Measurements from ENCODE around the gene TRIM50. TPM values are rescaled to one million over a fixed set of nuclear protein-coding genes. Genes with fewer than 3 reads are reported as not detected.

TRIM50 gene
- total and polyA plus RNA-seq, 11 donors = 0.08 to 0.72 (median 0.31) TPM; not detected in 6

DNA sequence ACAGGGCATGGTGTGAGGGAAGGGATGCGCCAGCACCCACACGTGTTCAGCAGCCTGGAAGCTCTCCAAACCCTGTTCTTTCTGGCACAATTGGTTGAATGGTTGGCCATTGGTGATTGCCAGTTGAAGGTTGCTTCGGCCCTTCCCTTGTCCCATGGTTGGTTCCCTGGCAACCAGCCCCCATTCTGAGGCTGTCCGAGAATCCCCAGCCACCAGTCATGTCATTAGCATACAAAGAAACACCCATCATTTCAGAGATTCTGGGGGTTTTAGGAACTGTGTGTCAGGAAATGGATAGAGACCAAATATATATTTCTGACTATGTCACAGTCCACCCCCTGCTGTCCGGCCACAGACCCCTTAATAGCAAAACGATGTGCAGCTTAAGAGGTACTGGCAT lies 21.9 kb upstream of the TRIM50 start:
- H3K27ac ChIP-seq = no peak overlapping the region
- no peak for DNase-seq
- TF ChIP-seq POLR2A (IDR thresholded peaks at IDR 0.05) = no peak
- TF ChIP-seq, protein P1, sequence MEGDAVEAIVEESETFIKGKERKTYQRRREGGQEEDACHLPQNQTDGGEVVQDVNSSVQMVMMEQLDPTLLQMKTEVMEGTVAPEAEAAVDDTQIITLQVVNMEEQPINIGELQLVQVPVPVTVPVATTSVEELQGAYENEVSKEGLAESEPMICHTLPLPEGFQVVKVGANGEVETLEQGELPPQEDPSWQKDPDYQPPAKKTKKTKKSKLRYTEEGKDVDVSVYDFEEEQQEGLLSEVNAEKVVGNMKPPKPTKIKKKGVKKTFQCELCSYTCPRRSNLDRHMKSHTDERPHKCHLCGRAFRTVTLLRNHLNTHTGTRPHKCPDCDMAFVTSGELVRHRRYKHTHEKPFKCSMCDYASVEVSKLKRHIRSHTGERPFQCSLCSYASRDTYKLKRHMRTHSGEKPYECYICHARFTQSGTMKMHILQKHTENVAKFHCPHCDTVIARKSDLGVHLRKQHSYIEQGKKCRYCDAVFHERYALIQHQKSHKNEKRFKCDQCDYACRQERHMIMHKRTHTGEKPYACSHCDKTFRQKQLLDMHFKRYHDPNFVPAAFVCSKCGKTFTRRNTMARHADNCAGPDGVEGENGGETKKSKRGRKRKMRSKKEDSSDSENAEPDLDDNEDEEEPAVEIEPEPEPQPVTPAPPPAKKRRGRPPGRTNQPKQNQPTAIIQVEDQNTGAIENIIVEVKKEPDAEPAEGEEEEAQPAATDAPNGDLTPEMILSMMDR (IDR thresholded peaks at IDR 0.05) = no peak
- 89 to 93% (median 90%) methylated on average over 6 of the region's 6 CpGs for WGBS, 4 donors
- H3K9me3 ChIP-seq = peaks cover 0 to 8% (median 1%) of the 10 kb centered on the region in 12 donors
- H3K4me3 ChIP-seq = no peak overlapping the region
- no peaks in the 10 kb centered on the region for H3K36me3 ChIP-seq
- intact Hi-C loops (cut with DNase I) = loop anchor here in 3 of 10 donors (5.0 to 10.0 kb wide), 4 partner anchors 83 to 385 kb away; partner anchors contain the start of genes ABHD11 (in 1 of the 3) and FZD9 (in 1 of the 3)
- ATAC-seq = no peak
- H3K27me3 ChIP-seq = no peaks in the 10 kb centered on the region
- H3K4me1 ChIP-seq = peaks cover 0 to 4% (median 0%) of the 10 kb centered on the region in 12 donors

DNA sequence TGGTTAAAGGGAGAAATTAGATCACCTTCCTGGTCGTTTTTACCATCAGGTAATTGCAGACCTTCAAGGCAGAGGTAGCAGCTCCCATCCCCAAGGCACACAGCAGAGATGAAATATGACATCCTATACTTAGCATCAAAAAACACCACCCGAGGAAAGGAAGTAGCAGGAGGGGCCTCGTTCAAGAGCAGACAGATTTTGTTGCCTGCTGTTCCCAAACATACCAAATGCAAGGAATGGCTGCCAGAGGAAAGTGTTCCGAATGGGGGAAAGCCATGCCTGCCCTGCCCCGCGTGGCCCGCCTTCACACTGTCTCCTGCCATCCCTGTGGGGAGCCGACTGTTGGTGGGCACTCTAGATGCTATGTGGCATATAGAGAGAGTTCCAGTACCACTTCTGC lies 18.1 kb upstream of the TRIM50 start:
- 53 to 63% (median 60%) methylated on average over 8 of the region's 8 CpGs for WGBS, 4 donors
- Histone ChIP-seq H3K36me3 (no peaks in the 10 kb centered on the region), H3K9me3 (no peaks in the 10 kb centered on the region), H3K4me3 (no peak overlapping the region), H3K27me3 (peaks cover 0 to 13% (median 0%) of the 10 kb centered on the region in 9 donors), H3K4me1 (peaks cover 0 to 4% (median 0%) of the 10 kb centered on the region in 12 donors), H3K27ac (no peak overlapping the region)
- no peak for ATAC-seq
- TF ChIP-seq, protein P1 (IDR thresholded peaks at IDR 0.05) = no peak
- no peak for TF ChIP-seq POLR2A (IDR thresholded peaks at IDR 0.05)
- intact Hi-C loops (cut with DNase I) = loop anchor here in 2 of 10 donors (5.0 to 10.0 kb wide), 3 partner anchors 99 to 389 kb away; partner anchors contain the start of gene ABHD11 (in 1 of the 2)
- no peak for DNase-seq

DNA sequence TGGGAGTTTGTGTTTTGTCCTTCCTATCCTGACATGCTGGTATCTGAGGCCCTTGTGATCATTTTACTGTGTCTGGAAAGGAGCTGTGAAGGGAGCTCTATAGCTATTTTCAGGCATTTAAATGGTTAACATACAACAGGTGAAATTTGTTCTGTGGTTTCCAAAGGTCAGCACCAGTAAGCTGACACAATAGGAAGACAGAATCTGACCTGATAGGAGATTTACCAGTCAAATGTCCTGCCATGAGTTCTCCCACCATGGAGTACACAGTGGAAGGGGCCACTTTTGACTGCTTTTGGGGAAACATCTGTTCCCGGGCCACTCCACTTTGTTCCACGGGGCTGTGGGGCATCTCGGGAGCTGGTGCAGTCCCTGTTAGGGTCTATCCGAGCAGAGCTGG lies 17.7 kb upstream of the TRIM50 start:
- Histone ChIP-seq H3K27me3 (peaks cover 0 to 13% (median 0%) of the 10 kb centered on the region in 9 donors), H3K27ac (no peak overlapping the region), H3K4me1 (peaks cover 0 to 1% (median 0%) of the 10 kb centered on the region in 12 donors), H3K9me3 (no peaks in the 10 kb centered on the region), H3K4me3 (no peak overlapping the region), H3K36me3 (no peaks in the 10 kb centered on the region)
- WGBS, 4 donors = 67 to 76% (median 70%) methylated on average over 4 of the region's 4 CpGs
- no peak for ATAC-seq
- DNase-seq = no peak
- TF ChIP-seq, protein P1 (IDR thresholded peaks at IDR 0.05) = no peak
- TF ChIP-seq POLR2A (IDR thresholded peaks at IDR 0.05) = no peak
- intact Hi-C loops (cut with DNase I) = loop anchor here in 2 of 10 donors (5.0 to 10.0 kb wide), 3 partner anchors 99 to 389 kb away; partner anchors contain the start of gene ABHD11 (in 1 of the 2)

DNA sequence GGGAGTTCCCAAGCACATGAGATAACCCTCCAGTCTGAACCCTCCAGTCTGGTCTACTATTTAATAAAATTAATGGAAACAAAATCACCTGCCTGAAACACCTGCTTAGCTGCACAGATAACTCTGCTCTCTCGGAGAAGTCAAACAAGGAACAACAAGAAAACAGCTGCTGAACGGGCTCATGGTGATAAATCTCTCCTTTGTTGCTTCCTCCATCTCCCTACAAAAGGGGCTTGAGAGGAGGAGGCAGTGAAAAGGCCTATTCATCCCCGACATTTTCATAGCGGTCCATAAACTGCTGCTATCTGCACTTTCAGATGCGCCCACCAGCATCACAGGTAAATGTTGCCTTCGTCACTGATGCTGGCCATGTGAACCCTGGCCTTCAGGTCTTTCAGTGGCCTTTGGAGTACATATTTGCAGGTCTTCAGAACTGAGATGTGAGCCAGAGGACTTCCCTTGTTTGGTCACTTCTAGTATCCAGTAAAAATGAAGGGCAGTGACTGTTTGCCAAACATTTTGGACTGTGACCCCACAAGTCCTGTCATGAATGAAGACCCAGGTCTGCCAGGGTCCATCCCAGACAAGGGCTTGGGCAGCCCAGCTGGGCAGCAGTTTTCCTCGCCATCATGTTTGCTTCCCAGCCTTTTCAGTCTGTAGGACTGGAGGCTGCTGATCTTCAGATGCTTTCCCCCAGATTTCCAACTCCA lies 15.9 kb upstream of the TRIM50 start:
- Histone ChIP-seq H3K27ac (no peak overlapping the region), H3K4me1 (no peaks in the 10 kb centered on the region), H3K4me3 (no peak overlapping the region), H3K27me3 (peaks cover 0 to 13% (median 0%) of the 10 kb centered on the region in 9 donors), H3K9me3 (no peaks in the 10 kb centered on the region), H3K36me3 (no peaks in the 10 kb centered on the region)
- no peak for TF ChIP-seq POLR2A (IDR thresholded peaks at IDR 0.05)
- intact Hi-C loops (cut with DNase I) = loop anchor here in 7 of 10 donors (2.0 to 10.0 kb wide), 4 partner anchors 101 to 391 kb away; partner anchors contain the start of gene ABHD11 (in 1 of the 7)
- DNase-seq = no peak
- ATAC-seq = no peak
- 83 to 93% (median 90%) methylated on average over 7 of the region's 7 CpGs for WGBS, 4 donors

Measured in heart left ventricle (tissue), 16 donors.